RCC 7860 (cell line): ENCODE data around the gene ANKRD29.

Experiments used
- DNase-seq: peaks from one replicate; pipeline ENCODE4 v3.0.0-alpha.2; 2015; ENCODE audit warnings: low spot score
- FAIRE-seq: peaks from 2 replicates; lab custom pipeline; 2012; peaks lifted over from hg19 to GRCh38; lab: Jason Lieb, UNC

The ANKRD29 gene

GRCh38 chr18:23662309-23663263 is at the start of gene ANKRD29:
Gene ANKRD29 (minus strand): TSS chr18:23662911. CDS start chr18:23662730, 181 bp downstream.
- FAIRE-seq (no peak), DNase-seq (peak; percentile 36)

- FAIRE-seq (peak; percentile 2), DNase-seq (peak; percentile 43)
Observed at GRCh38 chr18:23712445-23712844, 49.7 kb upstream of the ANKRD29 start.

- FAIRE-seq (no peak), DNase-seq (no peak)
Observed at GRCh38 chr18:23711426-23711825, 48.7 kb upstream of the ANKRD29 start.

- DNase-seq: no peak
- FAIRE-seq: no peak
Observed at GRCh38 chr18:23710946-23711345, 48.2 kb upstream of the ANKRD29 start.

- peak; percentile 91 for DNase-seq
Observed at GRCh38 chr18:23710068-23710527, 47.4 kb upstream of the ANKRD29 start.

GRCh38 chr18:23706971-23707640 is 44.4 kb upstream of the ANKRD29 start:
- DNase-seq (no peak), FAIRE-seq (no peak)

More at GRCh38 chr18:23710068-23710527, 47.4 kb upstream of the ANKRD29 start:
- peak; percentile 98 for FAIRE-seq

- FAIRE-seq: no peak
- no peak for DNase-seq
Observed at GRCh38 chr18:23704806-23705205, 42.1 kb upstream of the ANKRD29 start.

GRCh38 chr18:23703987-23704384 is 41.3 kb upstream of the ANKRD29 start:
- FAIRE-seq: no peak

GRCh38 chr18:23703057-23703986 is 40.6 kb upstream of the ANKRD29 start:
- no peak for DNase-seq
- FAIRE-seq: no peak

More at GRCh38 chr18:23703987-23704384, 41.3 kb upstream of the ANKRD29 start:
- DNase-seq: no peak

GRCh38 chr18:23702606-23703005 is 39.9 kb upstream of the ANKRD29 start:
- FAIRE-seq: no peak
- no peak for DNase-seq

- no peak for DNase-seq
- FAIRE-seq: no peak
Observed at GRCh38 chr18:23701544-23702064, 38.9 kb upstream of the ANKRD29 start.

- no peak for FAIRE-seq
- DNase-seq: no peak
Observed at GRCh38 chr18:23701017-23701416, 38.3 kb upstream of the ANKRD29 start.

GRCh38 chr18:23694637-23695430 is 32.1 kb upstream of the ANKRD29 start:
- DNase-seq (no peak), FAIRE-seq (no peak)

- no peak for FAIRE-seq
Observed at GRCh38 chr18:23693846-23694245, 31.1 kb upstream of the ANKRD29 start.

GRCh38 chr18:23690505-23691068 is 27.9 kb upstream of the ANKRD29 start:
- no peak for FAIRE-seq
- peak; percentile 45 for DNase-seq

More at GRCh38 chr18:23693846-23694245, 31.1 kb upstream of the ANKRD29 start:
- DNase-seq: no peak

- no peak for FAIRE-seq
Observed at GRCh38 chr18:23689616-23690504, 27.1 kb upstream of the ANKRD29 start.

GRCh38 chr18:23689031-23689615 is 26.4 kb upstream of the ANKRD29 start, which contains the start of gene LAMA3:
Gene LAMA3 (plus strand): TSS chr18:23689453. CDS start chr18:23689684, 231 bp downstream.
- no peak for FAIRE-seq
- DNase-seq: peak; percentile 56

More at GRCh38 chr18:23689616-23690504, 27.1 kb upstream of the ANKRD29 start:
- DNase-seq: no peak

- DNase-seq (no peak), FAIRE-seq (no peak)
Observed at GRCh38 chr18:23688528-23688927, 25.8 kb upstream of the ANKRD29 start.
